ENCODE data around the gene RHOF. TPM values are rescaled to one million over a fixed set of nuclear protein-coding genes. Genes with fewer than 3 reads are reported as not detected.
"Not testable (repeated sequence)": the region's sequence is repeated elsewhere in the genome, so short reads cannot be mapped to it uniquely, and the experiment has no call there.

Gene RHOF
- total RNA-seq, 2 donors from 2014 or later = 9.9 to 10.2 TPM

DNA sequence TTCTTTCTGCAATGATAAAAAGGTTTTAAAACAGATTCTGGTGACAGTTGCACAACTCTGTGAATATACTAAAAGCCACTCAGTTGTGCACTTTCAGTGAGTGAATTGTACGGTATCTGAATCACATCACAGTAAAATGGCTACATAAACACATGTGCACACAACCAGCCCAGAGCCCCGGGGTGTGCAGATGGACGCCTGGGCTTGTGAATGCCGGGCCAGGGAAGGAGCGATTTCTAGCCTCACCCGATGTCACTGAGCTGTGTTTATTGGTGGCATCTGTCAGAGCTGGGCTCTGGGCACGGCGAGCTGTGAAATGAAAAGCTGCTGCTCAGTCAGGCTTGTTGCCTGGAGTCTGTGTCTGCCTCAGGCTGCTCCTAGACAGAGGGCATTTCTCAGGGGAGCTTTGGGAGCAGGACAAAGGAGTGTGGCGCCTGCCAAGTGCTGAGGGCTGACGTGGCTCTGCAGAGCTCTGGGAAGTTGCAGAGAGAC is 25.9 kb downstream of the RHOF start:
- Histone ChIP-seq H3K27me3 (no peaks in the 10 kb centered on the region), H3K4me3 (no peak overlapping the region), H3K4me1 (no peaks in the 10 kb centered on the region), H3K9me3 (no peaks in the 10 kb centered on the region), H3K36me3 (replicated peaks in 1 of 2; ENCODE audit: insufficient read depth in 1 of 2, low read depth in 2 of 2) (no peaks in the 10 kb centered on the region), H3K27ac (no peak overlapping the region)
- intact Hi-C loops (cut with DNase I) = no loop called here
- no peak for ATAC-seq
- peak in 1 of 4 donors; percentile 32 for DNase-seq
- 72 to 74% methylated on average over 7 to 10 of the region's 10 CpGs for WGBS, 2 donors
- TF ChIP-seq, protein P1, sequence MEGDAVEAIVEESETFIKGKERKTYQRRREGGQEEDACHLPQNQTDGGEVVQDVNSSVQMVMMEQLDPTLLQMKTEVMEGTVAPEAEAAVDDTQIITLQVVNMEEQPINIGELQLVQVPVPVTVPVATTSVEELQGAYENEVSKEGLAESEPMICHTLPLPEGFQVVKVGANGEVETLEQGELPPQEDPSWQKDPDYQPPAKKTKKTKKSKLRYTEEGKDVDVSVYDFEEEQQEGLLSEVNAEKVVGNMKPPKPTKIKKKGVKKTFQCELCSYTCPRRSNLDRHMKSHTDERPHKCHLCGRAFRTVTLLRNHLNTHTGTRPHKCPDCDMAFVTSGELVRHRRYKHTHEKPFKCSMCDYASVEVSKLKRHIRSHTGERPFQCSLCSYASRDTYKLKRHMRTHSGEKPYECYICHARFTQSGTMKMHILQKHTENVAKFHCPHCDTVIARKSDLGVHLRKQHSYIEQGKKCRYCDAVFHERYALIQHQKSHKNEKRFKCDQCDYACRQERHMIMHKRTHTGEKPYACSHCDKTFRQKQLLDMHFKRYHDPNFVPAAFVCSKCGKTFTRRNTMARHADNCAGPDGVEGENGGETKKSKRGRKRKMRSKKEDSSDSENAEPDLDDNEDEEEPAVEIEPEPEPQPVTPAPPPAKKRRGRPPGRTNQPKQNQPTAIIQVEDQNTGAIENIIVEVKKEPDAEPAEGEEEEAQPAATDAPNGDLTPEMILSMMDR (IDR thresholded peaks at IDR 0.05) = no peak

DNA sequence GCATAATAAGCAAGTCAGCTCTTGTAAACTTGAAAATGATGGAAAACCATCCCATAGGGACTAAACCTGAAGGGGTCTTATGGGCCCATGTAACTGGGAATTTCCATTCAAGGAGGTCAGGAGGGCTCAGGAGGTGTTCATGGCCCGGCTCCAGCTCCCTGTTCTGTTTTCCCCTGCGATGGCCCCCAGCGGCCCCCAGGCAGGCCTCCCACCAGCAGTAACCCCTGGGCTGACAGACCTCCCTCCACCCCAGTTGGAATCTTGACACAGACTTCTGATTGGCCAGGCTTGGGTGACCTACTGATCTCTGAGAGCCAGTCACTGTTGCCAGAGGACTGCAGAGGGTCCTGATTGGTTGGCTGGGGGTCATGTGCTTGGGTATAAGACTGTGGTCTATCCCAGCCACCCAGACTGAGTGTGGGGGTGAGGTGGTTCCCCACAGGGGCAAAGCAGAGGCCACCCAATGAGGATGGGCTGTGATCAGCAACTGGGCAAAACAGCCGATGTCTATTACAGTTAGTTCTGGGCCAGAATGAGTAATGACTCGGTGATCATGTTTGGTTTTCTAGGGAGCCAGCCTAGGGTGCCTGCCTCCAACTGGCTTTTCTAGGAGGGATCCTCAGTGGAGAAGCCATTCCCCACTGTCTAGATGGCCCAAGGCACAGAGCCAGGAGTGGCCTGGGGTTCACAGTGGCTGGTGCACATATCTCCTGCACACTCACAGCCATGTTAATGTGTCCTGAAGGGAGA is 27.0 kb downstream of the RHOF start:
- DNase-seq = no peak
- no peak for TF ChIP-seq POLR2A (IDR thresholded peaks at IDR 0.05)
- TF ChIP-seq, protein P1 (IDR thresholded peaks at IDR 0.05) = no peak
- H3K36me3 ChIP-seq (replicated peaks in 1 of 2; ENCODE audit: insufficient read depth in 1 of 2, low read depth in 2 of 2) = no peaks in the 10 kb centered on the region
- intact Hi-C loops (cut with DNase I) = no loop called here
- WGBS, 2 donors = 83 to 88% methylated on average over 3 to 5 of the region's 5 CpGs
- H3K9me3 ChIP-seq = no peaks in the 10 kb centered on the region
- no peak overlapping the region for H3K27ac ChIP-seq
- no peak for ATAC-seq
- H3K4me3 ChIP-seq = no peak overlapping the region
- no peaks in the 10 kb centered on the region for H3K27me3 ChIP-seq
- no peaks in the 10 kb centered on the region for H3K4me1 ChIP-seq

DNA sequence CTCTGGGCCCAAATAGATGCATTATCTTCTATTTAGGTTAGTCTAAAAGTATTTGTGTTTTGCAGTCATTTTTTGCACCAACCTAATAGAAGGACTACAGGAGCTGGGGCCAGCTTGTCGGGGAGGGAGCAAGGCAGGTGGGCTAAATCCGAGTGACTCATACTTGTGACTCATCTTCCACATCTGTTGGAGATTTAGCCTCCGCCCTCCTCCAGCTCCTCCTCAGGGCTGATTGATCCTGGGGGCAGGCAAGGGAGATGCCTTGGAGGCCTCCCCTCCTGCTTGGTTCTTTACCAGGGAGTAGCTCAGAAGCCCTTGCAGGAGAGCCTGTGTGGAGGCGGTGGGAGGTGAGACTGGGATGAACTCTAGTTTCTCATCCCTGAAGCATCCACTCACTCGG is 27.9 kb downstream of the RHOF start:
- DNase-seq = no peak
- no peaks in the 10 kb centered on the region for H3K36me3 ChIP-seq (replicated peaks in 1 of 2; ENCODE audit: insufficient read depth in 1 of 2, low read depth in 2 of 2)
- H3K27me3 ChIP-seq = no peaks in the 10 kb centered on the region
- WGBS, 2 donors = 92 to 96% methylated on average over 3 to 5 of the region's 5 CpGs
- intact Hi-C loops (cut with DNase I) = no loop called here
- H3K27ac ChIP-seq = no peak overlapping the region
- H3K4me1 ChIP-seq = no peaks in the 10 kb centered on the region
- H3K9me3 ChIP-seq = no peaks in the 10 kb centered on the region
- H3K4me3 ChIP-seq = no peak overlapping the region
- ATAC-seq = no peak
- TF ChIP-seq, protein P1 (IDR thresholded peaks at IDR 0.05) = no peak
- no peak for TF ChIP-seq POLR2A (IDR thresholded peaks at IDR 0.05)

DNA sequence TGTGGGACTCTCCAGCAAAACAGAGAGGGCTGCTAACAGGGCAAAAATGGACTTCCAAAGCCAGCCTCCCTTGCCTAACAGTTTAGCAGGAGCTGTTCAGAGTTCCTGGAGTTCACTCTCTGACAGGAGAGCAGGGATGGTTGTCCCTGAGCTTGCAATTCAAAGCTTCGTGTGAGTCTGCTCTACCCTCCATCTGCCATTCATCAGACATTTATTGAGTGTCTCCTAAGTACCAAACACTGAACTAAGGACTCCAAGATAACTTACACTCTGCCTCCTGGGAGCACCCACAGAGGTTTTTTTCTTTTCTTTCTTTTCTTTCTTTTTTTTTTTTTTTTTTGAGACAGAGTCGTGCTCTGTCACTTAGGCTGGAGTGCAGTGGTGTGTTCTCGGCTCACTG is 28.7 kb downstream of the RHOF start:
- no peak for ATAC-seq
- Histone ChIP-seq H3K27me3 (no peaks in the 10 kb centered on the region), H3K36me3 (replicated peaks in 1 of 2; ENCODE audit: insufficient read depth in 1 of 2, low read depth in 2 of 2) (no peaks in the 10 kb centered on the region), H3K9me3 (no peaks in the 10 kb centered on the region), H3K4me1 (no peaks in the 10 kb centered on the region), H3K27ac (no peak overlapping the region), H3K4me3 (no peak overlapping the region)
- intact Hi-C loops (cut with DNase I) = no loop called here
- WGBS, 2 donors = 82 to 91% methylated on average over 3 of the region's 3 CpGs
- TF ChIP-seq POLR2A (IDR thresholded peaks at IDR 0.05) = no peak
- no peak for DNase-seq

DNA sequence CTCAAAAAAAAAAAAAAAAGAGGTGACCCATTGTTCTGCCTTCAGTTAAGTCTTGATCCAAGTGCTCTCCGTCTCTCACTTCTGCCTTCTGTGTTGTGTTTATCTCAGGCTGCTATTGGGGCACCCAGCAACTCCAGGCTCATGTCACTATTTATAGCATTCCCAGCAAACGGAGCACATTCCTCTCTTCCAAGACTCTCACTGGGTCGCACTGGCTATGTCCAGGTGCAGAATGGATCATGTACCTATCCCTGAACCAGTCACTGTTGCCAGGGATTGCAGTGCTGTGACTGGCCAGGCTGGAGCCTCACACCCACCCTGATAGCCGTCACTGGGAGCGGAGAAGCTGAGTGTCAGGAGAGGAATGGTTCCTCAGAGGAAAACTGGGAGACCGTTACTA is 31.2 kb downstream of the RHOF start:
- 88% methylated on average over 6 of the region's 6 CpGs for WGBS, 2 donors
- no peak for DNase-seq
- TF ChIP-seq, protein P1 (IDR thresholded peaks at IDR 0.05) = no peak
- no peak for TF ChIP-seq POLR2A (IDR thresholded peaks at IDR 0.05)
- intact Hi-C loops (cut with DNase I) = no loop called here
- no peaks in the 10 kb centered on the region for H3K4me1 ChIP-seq
- no peaks in the 10 kb centered on the region for H3K27me3 ChIP-seq
- H3K4me3 ChIP-seq = no peak overlapping the region
- no peaks in the 10 kb centered on the region for H3K9me3 ChIP-seq
- no peak for ATAC-seq
- H3K27ac ChIP-seq = no peak overlapping the region
- no peaks in the 10 kb centered on the region for H3K36me3 ChIP-seq (replicated peaks in 1 of 2; ENCODE audit: insufficient read depth in 1 of 2, low read depth in 2 of 2)

DNA sequence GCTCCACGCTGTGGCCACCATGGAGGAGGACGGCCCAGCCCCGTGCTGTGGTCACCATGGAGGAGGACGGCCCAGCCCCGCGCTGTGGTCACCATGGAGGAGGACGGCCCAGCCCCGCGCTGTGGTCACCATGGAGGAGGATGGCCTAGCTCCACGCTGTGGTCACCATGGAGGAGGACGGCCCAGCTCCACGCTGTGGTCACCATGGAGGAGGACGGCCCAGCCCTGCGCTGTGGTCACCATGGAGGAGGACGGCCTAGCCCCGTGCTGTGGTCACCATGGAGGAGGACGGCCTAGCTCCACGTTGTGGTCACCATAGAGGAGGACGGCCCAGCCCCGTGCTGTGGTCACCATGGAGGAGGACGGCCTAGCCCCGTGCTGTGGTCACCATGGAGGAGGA is 35.0 kb downstream of the RHOF start:
- peaks cover 14% of the 10 kb centered on the region for H3K4me1 ChIP-seq
- H3K9me3 ChIP-seq; H3K27me3 ChIP-seq; H3K27ac ChIP-seq; H3K36me3 ChIP-seq (replicated peaks in 1 of 2; ENCODE audit: insufficient read depth in 1 of 2, low read depth in 2 of 2); H3K4me3 ChIP-seq; DNase-seq; ATAC-seq; intact Hi-C loops (cut with DNase I): not testable (repeated sequence)
- WGBS, 2 donors = 91% methylated on average over 7 to 22 of the region's 22 CpGs

Data from body of pancreas (tissue), 4 donors.